ENCODE measurements around the gene TP53BP2.

DNA sequence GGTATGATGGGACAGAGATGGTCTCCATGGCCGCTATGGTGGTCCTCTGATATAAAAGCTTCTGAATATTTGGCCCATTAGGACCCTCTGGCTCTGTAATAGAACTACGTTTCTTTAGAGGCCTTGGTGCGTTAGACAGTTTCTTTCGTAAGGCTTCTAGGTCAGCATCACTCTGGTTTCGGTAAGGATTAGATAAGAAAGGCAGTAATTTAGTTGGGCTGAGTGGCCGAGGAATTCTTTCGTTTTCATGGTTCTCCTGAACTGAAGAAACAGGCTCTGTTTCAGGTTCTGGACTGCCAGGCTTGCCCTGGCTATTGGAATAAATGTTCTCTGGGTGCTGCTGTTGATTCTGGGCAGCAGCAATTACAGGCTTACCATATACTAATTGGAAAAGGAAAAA lies 49.5 kb downstream of the TP53BP2 start:
- TF ChIP-seq HDAC2 (IDR thresholded peaks at IDR 0.05) (no peak), TCF7 (IDR thresholded peaks at IDR 0.05; ENCODE audit: borderline replicate concordance) (no peak), CREB1 (IDR thresholded peaks at IDR 0.05; ENCODE audit: low read depth) (no peak), POLR2A (IDR thresholded peaks at IDR 0.05; ENCODE audit: low read depth, low read length) (no peak), POLR2AphosphoS5 (IDR thresholded peaks at IDR 0.05; ENCODE audit: low read length) (no peak), BRCA1 (IDR thresholded peaks at IDR 0.05; ENCODE audit: low read depth, low read length) (no peak), ESRRA (IDR thresholded peaks at IDR 0.05; ENCODE audit: low read length) (no peak), JUNB (IDR thresholded peaks at IDR 0.05) (no peak), ZNF24 (IDR thresholded peaks at IDR 0.05) (no peak), MTA3 (IDR thresholded peaks at IDR 0.05; ENCODE audit: borderline replicate concordance, low read length) (no peak), TAF1 (IDR thresholded peaks at IDR 0.05; ENCODE audit: borderline replicate concordance, low read depth, low read length) (no peak)
- TF ChIP-seq, protein P1, sequence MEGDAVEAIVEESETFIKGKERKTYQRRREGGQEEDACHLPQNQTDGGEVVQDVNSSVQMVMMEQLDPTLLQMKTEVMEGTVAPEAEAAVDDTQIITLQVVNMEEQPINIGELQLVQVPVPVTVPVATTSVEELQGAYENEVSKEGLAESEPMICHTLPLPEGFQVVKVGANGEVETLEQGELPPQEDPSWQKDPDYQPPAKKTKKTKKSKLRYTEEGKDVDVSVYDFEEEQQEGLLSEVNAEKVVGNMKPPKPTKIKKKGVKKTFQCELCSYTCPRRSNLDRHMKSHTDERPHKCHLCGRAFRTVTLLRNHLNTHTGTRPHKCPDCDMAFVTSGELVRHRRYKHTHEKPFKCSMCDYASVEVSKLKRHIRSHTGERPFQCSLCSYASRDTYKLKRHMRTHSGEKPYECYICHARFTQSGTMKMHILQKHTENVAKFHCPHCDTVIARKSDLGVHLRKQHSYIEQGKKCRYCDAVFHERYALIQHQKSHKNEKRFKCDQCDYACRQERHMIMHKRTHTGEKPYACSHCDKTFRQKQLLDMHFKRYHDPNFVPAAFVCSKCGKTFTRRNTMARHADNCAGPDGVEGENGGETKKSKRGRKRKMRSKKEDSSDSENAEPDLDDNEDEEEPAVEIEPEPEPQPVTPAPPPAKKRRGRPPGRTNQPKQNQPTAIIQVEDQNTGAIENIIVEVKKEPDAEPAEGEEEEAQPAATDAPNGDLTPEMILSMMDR (IDR thresholded peaks at IDR 0.05 in 2 of 3, conservative IDR thresholded peaks at IDR 0.05 in 1 of 3; ENCODE audit: control insufficient read depth in 2 of 3, extremely low read depth in 1 of 3, insufficient read depth in 1 of 3, low read depth in 3 of 3, low read length in 3 of 3) = no peak
- TF ChIP-seq, protein P2, sequence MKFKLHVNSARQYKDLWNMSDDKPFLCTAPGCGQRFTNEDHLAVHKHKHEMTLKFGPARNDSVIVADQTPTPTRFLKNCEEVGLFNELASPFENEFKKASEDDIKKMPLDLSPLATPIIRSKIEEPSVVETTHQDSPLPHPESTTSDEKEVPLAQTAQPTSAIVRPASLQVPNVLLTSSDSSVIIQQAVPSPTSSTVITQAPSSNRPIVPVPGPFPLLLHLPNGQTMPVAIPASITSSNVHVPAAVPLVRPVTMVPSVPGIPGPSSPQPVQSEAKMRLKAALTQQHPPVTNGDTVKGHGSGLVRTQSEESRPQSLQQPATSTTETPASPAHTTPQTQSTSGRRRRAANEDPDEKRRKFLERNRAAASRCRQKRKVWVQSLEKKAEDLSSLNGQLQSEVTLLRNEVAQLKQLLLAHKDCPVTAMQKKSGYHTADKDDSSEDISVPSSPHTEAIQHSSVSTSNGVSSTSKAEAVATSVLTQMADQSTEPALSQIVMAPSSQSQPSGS (IDR thresholded peaks at IDR 0.05; ENCODE audit: low read length) = no peak

Measured in GM12878 (cell line).